ENCODE data around the gene SENP6. TPM values are rescaled to one million over a fixed set of nuclear protein-coding genes. Genes with fewer than 3 reads are reported as not detected.
"Not testable (repeated sequence)": the region's sequence is repeated elsewhere in the genome, so short reads cannot be mapped to it uniquely, and the experiment has no call there.

SENP6 gene
- total RNA-seq, 4 donors from 2014 or later, result 154 to 255 (median 170) TPM

DNA sequence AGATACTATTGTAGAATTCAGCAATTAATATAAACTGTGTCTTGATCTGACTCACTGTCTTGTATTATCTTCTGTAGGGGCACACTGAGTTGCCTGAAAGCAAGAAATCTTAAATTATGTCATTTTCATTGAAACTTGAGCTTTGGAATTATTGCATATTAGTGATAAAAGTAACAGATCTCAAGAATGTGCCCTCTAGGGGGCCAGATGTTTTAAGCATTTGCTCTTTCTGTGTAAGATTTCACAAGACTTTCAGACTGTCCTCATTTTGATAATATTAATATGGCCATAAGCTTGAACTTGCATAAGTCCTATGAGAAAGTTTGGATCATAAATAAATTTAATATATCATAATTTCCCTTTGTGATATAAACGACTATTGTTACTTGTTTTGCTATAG, 91.9 kb downstream of the SENP6 start:
- H3K9me3 ChIP-seq, result no peaks in the 10 kb centered on the region
- no peak for TF ChIP-seq POLR2A (IDR thresholded peaks at IDR 0.05)
- TF ChIP-seq, protein P1, sequence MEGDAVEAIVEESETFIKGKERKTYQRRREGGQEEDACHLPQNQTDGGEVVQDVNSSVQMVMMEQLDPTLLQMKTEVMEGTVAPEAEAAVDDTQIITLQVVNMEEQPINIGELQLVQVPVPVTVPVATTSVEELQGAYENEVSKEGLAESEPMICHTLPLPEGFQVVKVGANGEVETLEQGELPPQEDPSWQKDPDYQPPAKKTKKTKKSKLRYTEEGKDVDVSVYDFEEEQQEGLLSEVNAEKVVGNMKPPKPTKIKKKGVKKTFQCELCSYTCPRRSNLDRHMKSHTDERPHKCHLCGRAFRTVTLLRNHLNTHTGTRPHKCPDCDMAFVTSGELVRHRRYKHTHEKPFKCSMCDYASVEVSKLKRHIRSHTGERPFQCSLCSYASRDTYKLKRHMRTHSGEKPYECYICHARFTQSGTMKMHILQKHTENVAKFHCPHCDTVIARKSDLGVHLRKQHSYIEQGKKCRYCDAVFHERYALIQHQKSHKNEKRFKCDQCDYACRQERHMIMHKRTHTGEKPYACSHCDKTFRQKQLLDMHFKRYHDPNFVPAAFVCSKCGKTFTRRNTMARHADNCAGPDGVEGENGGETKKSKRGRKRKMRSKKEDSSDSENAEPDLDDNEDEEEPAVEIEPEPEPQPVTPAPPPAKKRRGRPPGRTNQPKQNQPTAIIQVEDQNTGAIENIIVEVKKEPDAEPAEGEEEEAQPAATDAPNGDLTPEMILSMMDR (IDR thresholded peaks at IDR 0.05), result no peak
- H3K4me1 ChIP-seq, result no peaks in the 10 kb centered on the region
- H3K4me3 ChIP-seq (replicated peaks in 1 of 3), result no peak overlapping the region
- 87 to 96% methylated on average over 1 of the region's 1 CpG for WGBS, 2 donors
- intact Hi-C loops (cut with DNase I), result no loop called here
- H3K27ac ChIP-seq, result no peak overlapping the region
- H3K36me3 ChIP-seq, result peaks cover 4 to 21% of the 10 kb centered on the region in 2 donors
- H3K27me3 ChIP-seq, result no peaks in the 10 kb centered on the region
- no peak for DNase-seq

GRCh38 chr6:75694406-75694805, 92.7 kb downstream of the SENP6 start:
- no peak for DNase-seq
- TF ChIP-seq, protein P1 (IDR thresholded peaks at IDR 0.05), result no peak
- no peak for TF ChIP-seq POLR2A (IDR thresholded peaks at IDR 0.05)
- H3K36me3 ChIP-seq, result peaks cover 4 to 23% of the 10 kb centered on the region in 2 donors
- H3K9me3 ChIP-seq, result no peaks in the 10 kb centered on the region
- intact Hi-C loops (cut with DNase I), result no loop called here
- H3K27me3 ChIP-seq, result no peaks in the 10 kb centered on the region
- H3K4me3 ChIP-seq (replicated peaks in 1 of 3), result no peak overlapping the region
- H3K4me1 ChIP-seq, result no peaks in the 10 kb centered on the region
- H3K27ac ChIP-seq, result no peak overlapping the region

GRCh38 chr6:75708334-75708733, 106.7 kb downstream of the SENP6 start:
- intact Hi-C loops (cut with DNase I); H3K4me3 ChIP-seq (replicated peaks in 1 of 3); H3K4me1 ChIP-seq; H3K27me3 ChIP-seq; H3K27ac ChIP-seq; H3K9me3 ChIP-seq; DNase-seq: not testable (repeated sequence)
- peaks cover 13 to 15% of the 10 kb centered on the region in 2 donors for H3K36me3 ChIP-seq
- 96 to 98% methylated on average over 4 of the region's 4 CpGs for WGBS, 2 donors

- TF ChIP-seq, protein P1 (IDR thresholded peaks at IDR 0.05), result no peak
- TF ChIP-seq POLR2A (IDR thresholded peaks at IDR 0.05), result no peak
- H3K4me3 ChIP-seq (replicated peaks in 1 of 3), result no peak overlapping the region
- 98 to 100% methylated on average over 2 of the region's 2 CpGs for WGBS, 2 donors
These were observed 109.5 kb downstream of the SENP6 start for GRCh38 chr6:75711173-75711572.

GRCh38 chr6:75719133-75719532, 117.5 kb downstream of the SENP6 start:
- Histone ChIP-seq H3K9me3 (no peaks in the 10 kb centered on the region), H3K27me3 (no peaks in the 10 kb centered on the region), H3K36me3 (peaks cover 0 to 17% of the 10 kb centered on the region in 2 donors), H3K4me3 (replicated peaks in 1 of 3) (no peak overlapping the region), H3K4me1 (no peaks in the 10 kb centered on the region), H3K27ac (no peak overlapping the region)
- 76 to 82% methylated on average over 3 of the region's 3 CpGs for WGBS, 2 donors
- intact Hi-C loops (cut with DNase I), result no loop called here
- no peak for TF ChIP-seq POLR2A (IDR thresholded peaks at IDR 0.05)
- TF ChIP-seq, protein P1 (IDR thresholded peaks at IDR 0.05), result no peak
- no peak for DNase-seq

More at GRCh38 chr6:75711173-75711572, 109.5 kb downstream of the SENP6 start:
- intact Hi-C loops (cut with DNase I), result no loop called here
- Histone ChIP-seq H3K4me1 (no peaks in the 10 kb centered on the region), H3K9me3 (no peaks in the 10 kb centered on the region), H3K27me3 (no peaks in the 10 kb centered on the region), H3K27ac (no peak overlapping the region), H3K36me3 (peaks cover 18 to 30% of the 10 kb centered on the region in 2 donors)
- no peak for DNase-seq

DNA sequence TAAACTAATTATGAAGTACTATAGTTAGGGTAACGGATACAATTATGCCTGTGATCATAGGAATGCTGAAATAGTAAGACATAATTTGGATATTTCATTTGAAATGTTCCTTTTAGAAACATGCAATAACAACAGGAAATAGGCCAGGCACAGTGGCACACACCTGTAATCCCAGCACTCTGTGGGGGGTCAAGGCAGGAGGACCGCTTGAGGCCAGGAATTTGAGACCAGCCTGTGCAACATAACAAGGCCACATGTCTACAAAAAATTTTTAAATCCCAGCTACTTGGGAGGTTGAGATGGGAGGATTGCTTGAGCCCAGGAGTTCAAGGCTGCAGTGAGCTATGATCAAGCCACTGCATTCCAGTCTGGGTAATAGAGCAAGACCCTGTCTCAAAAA, 121.7 kb downstream of the SENP6 start:
- Histone ChIP-seq H3K4me3 (replicated peaks in 1 of 3) (no peak overlapping the region), H3K9me3 (no peaks in the 10 kb centered on the region), H3K36me3 (no peaks in the 10 kb centered on the region), H3K4me1 (no peaks in the 10 kb centered on the region), H3K27ac (no peak overlapping the region), H3K27me3 (no peaks in the 10 kb centered on the region)
- TF ChIP-seq POLR2A (IDR thresholded peaks at IDR 0.05), result no peak
- TF ChIP-seq, protein P1 (IDR thresholded peaks at IDR 0.05), result no peak
- intact Hi-C loops (cut with DNase I), result no loop called here
- WGBS, 2 donors, result 73 to 80% methylated on average over 2 of the region's 2 CpGs
- DNase-seq, result no peak
